T-cell (primary cell): ENCODE measurements around the gene APC2. TPM values are rescaled to one million over a fixed set of nuclear protein-coding genes. Genes with fewer than 3 reads are reported as not detected.

Experiments used
- ATAC-seq, 4 experiments: fragments of 200-7000 bp in 3 of 4; fragments of 150-1000 bp in 1 of 4; cut with Tn5 transposase; replicated peaks in 1 of 4; 1 replicate in 3 of 4; 2 replicates in 1 of 4; pipeline ENCODE4 v1.10.0; 2021; ENCODE audit warnings: moderate library complexity in 3 of 4, mild to moderate bottlenecking in 2 of 4, moderate number of reproducible peaks in 1 of 4
- CTCF ChIA-PET, 2 donors: fragments of 300-600 bp; sonication (Branson Sonifier 250); formaldehyde crosslinking; loops; one replicate each; lab custom pipeline; 2022; ENCODE audit warnings: antibody characterized with exemption in 2 of 2; lab: Charles Lee
- POLR2A ChIA-PET, 2 donors: fragments of 300-600 bp; sonication (Branson Sonifier 250); formaldehyde crosslinking; loops; one replicate each; lab custom pipeline; 2022; ENCODE audit warnings: antibody characterized with exemption in 2 of 2; lab: Charles Lee
- DNase-seq, 35 experiments: peaks; one replicate each; pipeline versions ENCODE4 v3.0.0 to v3.0.0-alpha.2; 2013 to 2023
- H3K27ac ChIP-seq: one replicate; pipeline ENCODE4 v1.5.1; 2013; ENCODE audit warnings: low read length
- H3K27me3 ChIP-seq, 2 experiments: replicated peaks in 1 of 2; 1 replicate in 1 of 2; 2 replicates in 1 of 2; pipeline versions ENCODE4 v1.6.1 to v1.7.0; 2013; ENCODE audit warnings: low read length in 1 of 2, mixed read lengths in 1 of 2; ENCODE audit not compliant: control insufficient read depth in 2 of 2, insufficient read depth in 2 of 2; ENCODE audit errors: extremely low read depth in 1 of 2
- H3K36me3 ChIP-seq, 2 donors: 1 replicate in 1 of 2; 2 replicates in 1 of 2; pipeline versions ENCODE4 v1.6.1 to v1.7.0; 2013; ENCODE audit warnings: low read length in 1 of 2; ENCODE audit not compliant: control insufficient read depth in 2 of 2, insufficient read depth in 1 of 2; ENCODE audit errors: extremely low read depth in 1 of 2
- H3K4me1 ChIP-seq, 2 experiments: 1 replicate in 1 of 2; 2 replicates in 1 of 2; pipeline versions ENCODE4 v1.6.1 to v1.7.0; 2013; ENCODE audit warnings: low read length in 2 of 2, mixed read lengths in 1 of 2; ENCODE audit not compliant: insufficient read depth in 2 of 2, control insufficient read depth in 1 of 2; ENCODE audit errors: extremely low read depth in 1 of 2
- H3K4me3 ChIP-seq, 2 donors: 1 replicate in 1 of 2; 2 replicates in 1 of 2; pipeline versions ENCODE4 v1.5.1 to v1.7.0; 2013; ENCODE audit warnings: mild to moderate bottlenecking in 2 of 2, low read length in 1 of 2, moderate library complexity in 1 of 2; ENCODE audit not compliant: control insufficient read depth in 1 of 2; ENCODE audit errors: extremely low read depth in 1 of 2
- H3K9me3 ChIP-seq: 2 replicates; pipeline ENCODE4 v1.7.0; 2013
- H3K27ac Mint-ChIP-seq, 2 donors: one replicate each; pipeline ENCODE4 v1.8.0; 2020 to 2021; ENCODE audit warnings: mild to moderate bottlenecking in 2 of 2, mixed read lengths in 2 of 2
- H3K27me3 Mint-ChIP-seq, 2 donors: one replicate each; pipeline ENCODE4 v1.8.0; 2021 to 2022; ENCODE audit warnings: mixed read lengths in 2 of 2
- H3K36me3 Mint-ChIP-seq: one replicate; pipeline ENCODE4 v1.8.0; 2021; ENCODE audit warnings: mixed read lengths
- H3K4me1 Mint-ChIP-seq, 3 donors: one replicate each; pipeline ENCODE4 v1.8.0; 2020 to 2022; ENCODE audit warnings: mixed read lengths in 3 of 3, mild to moderate bottlenecking in 1 of 3
- H3K4me3 Mint-ChIP-seq, 3 donors: one replicate each; pipeline ENCODE4 v1.8.0; 2020 to 2022; ENCODE audit warnings: mild to moderate bottlenecking in 3 of 3, mixed read lengths in 3 of 3, moderate library complexity in 3 of 3
- H3K9me3 Mint-ChIP-seq, 3 donors: one replicate each; pipeline ENCODE4 v1.8.0; 2020 to 2022; ENCODE audit warnings: mixed read lengths in 3 of 3
- WGBS: methylation state at CpG from one replicate; pipeline ENCODE4 v1.1.5; 2013; ENCODE audit warnings: missing lambda C conversion rate; ENCODE audit not compliant: insufficient coverage; 5-methylcytosine and 5-hydroxymethylcytosine counted together
- total RNA-seq, 35 experiments: library from RNA in 6 of 35; stranded (reverse) in 6 of 35; fragments of 120-200 nt in 1 of 35; gene quantifications; one replicate each; pipeline versions ENCODE4 v1.2.1 to v1.2.4 and lab custom pipeline; 2013 to 2026

APC2 gene
- total RNA-seq, 5 donors from 2014 or later (not counting 1 experiment from before 2014, with no cell fraction given), result 0.08 to 0.29 (median 0.13) TPM

- Mint-ChIP-seq H3K27ac (peak overlapping the region; percentile 59 to 96), H3K4me3 (peak overlapping the region; percentile 91 to 95 (median 94)), H3K36me3 (peaks cover 8% of the 10 kb centered on the region), H3K27me3 (no peaks in the 10 kb centered on the region), H3K4me1 (peaks cover 56 to 68% (median 68%) of the 10 kb centered on the region in 3 donors), H3K9me3 (no peaks in the 10 kb centered on the region)
- ChIA-PET POLR2A (no interaction called here), CTCF (no interaction called here)
- Histone ChIP-seq H3K9me3 (no peaks in the 10 kb centered on the region), H3K27ac (peak overlapping the region; percentile 23), H3K36me3 (peaks cover 12 to 22% of the 10 kb centered on the region in 2 donors), H3K27me3 (no peaks in the 10 kb centered on the region), H3K4me1 (peaks cover 19 to 76% of the 10 kb centered on the region in 2 experiments), H3K4me3 (no peak overlapping the region)
- DNase-seq (no peak), ATAC-seq (no peak)
- 74% methylated on average over 15 of the region's 23 CpGs for WGBS
Observed at GRCh38 chr19:1410136-1410786, 39.7 kb upstream of the APC2 start.

GRCh38 chr19:1410789-1411188 lies 39.1 kb upstream of the APC2 start:
- CTCF ChIA-PET, result no interaction called here
- no peaks in the 10 kb centered on the region for H3K27me3 Mint-ChIP-seq
- DNase-seq (no peak), ATAC-seq (no peak)
- peaks cover 8% of the 10 kb centered on the region for H3K36me3 Mint-ChIP-seq
- peak overlapping the region; percentile 59 to 96 for H3K27ac Mint-ChIP-seq
- peak overlapping the region; percentile 91 to 95 (median 94) for H3K4me3 Mint-ChIP-seq
- no peaks in the 10 kb centered on the region for H3K27me3 ChIP-seq
- H3K36me3 ChIP-seq, result peaks cover 12 to 22% of the 10 kb centered on the region in 2 donors
- H3K4me1 Mint-ChIP-seq, result peaks cover 61 to 74% (median 73%) of the 10 kb centered on the region in 3 donors
- H3K9me3 Mint-ChIP-seq, result no peaks in the 10 kb centered on the region
- 77% methylated on average over 9 of the region's 9 CpGs for WGBS
- no peaks in the 10 kb centered on the region for H3K9me3 ChIP-seq
- H3K4me1 ChIP-seq, result peaks cover 19 to 82% of the 10 kb centered on the region in 2 experiments
- POLR2A ChIA-PET, result no interaction called here
- no peak overlapping the region for H3K27ac ChIP-seq
- H3K4me3 ChIP-seq, result no peak overlapping the region

- H3K4me1 Mint-ChIP-seq, result peaks cover 66 to 78% (median 78%) of the 10 kb centered on the region in 3 donors
- peak overlapping the region; percentile 39 to 95 (median 91) for H3K4me3 Mint-ChIP-seq
- Histone ChIP-seq H3K27ac (peak overlapping the region; percentile 52), H3K9me3 (no peaks in the 10 kb centered on the region), H3K4me3 (peak overlapping the region; percentile 3 to 7), H3K36me3 (peaks cover 12 to 22% of the 10 kb centered on the region in 2 donors), H3K27me3 (no peaks in the 10 kb centered on the region), H3K4me1 (peaks cover 19 to 84% of the 10 kb centered on the region in 2 experiments)
- H3K27me3 Mint-ChIP-seq, result no peaks in the 10 kb centered on the region
- ATAC-seq (no peak), DNase-seq (peak in 26 of 35 experiments; percentile 16 to 57 (median 36))
- WGBS, result 68% methylated on average over 24 of the region's 29 CpGs
- CTCF ChIA-PET, result interaction anchor here in 1 of 2 donors (0.5 kb wide), 1 partner anchor 161 kb away, joined by 4 read pairs; no protein-coding TSS in a partner anchor
- no peaks in the 10 kb centered on the region for H3K9me3 Mint-ChIP-seq
- POLR2A ChIA-PET, result no interaction called here
- H3K36me3 Mint-ChIP-seq, result peaks cover 8% of the 10 kb centered on the region
- H3K27ac Mint-ChIP-seq, result peak overlapping the region; percentile 66 to 96
Observed at GRCh38 chr19:1411255-1412191, 38.4 kb upstream of the APC2 start.

GRCh38 chr19:1412323-1412923 lies 37.5 kb upstream of the APC2 start:
- Mint-ChIP-seq H3K9me3 (no peaks in the 10 kb centered on the region), H3K27me3 (no peaks in the 10 kb centered on the region), H3K27ac (peak overlapping the region; percentile 48 to 78), H3K36me3 (peaks cover 10% of the 10 kb centered on the region), H3K4me3 (peak overlapping the region in 2 of 3 donors; percentile 49 to 95), H3K4me1 (peaks cover 69 to 84% (median 84%) of the 10 kb centered on the region in 3 donors)
- H3K4me1 ChIP-seq, result peaks cover 19 to 88% of the 10 kb centered on the region in 2 experiments
- H3K36me3 ChIP-seq, result peaks cover 16 to 29% of the 10 kb centered on the region in 2 donors
- ChIA-PET CTCF (interaction anchor here (0.5 to 1.1 kb wide), 2 partner anchors 10 to 424 kb away, joined by 3 to 8 read pairs; no protein-coding TSS in a partner anchor), POLR2A (interaction anchor here in 1 of 2 donors (0.6 kb wide), 1 partner anchor 351 kb away, joined by 6 read pairs; no protein-coding TSS in a partner anchor)
- no peaks in the 10 kb centered on the region for H3K9me3 ChIP-seq
- H3K27me3 ChIP-seq, result no peaks in the 10 kb centered on the region
- 88% methylated on average over 15 of the region's 21 CpGs for WGBS
- H3K27ac ChIP-seq, result no peak overlapping the region
- DNase-seq (no peak), ATAC-seq (no peak)
- no peak overlapping the region for H3K4me3 ChIP-seq

- peaks cover 16 to 37% of the 10 kb centered on the region in 2 donors for H3K36me3 ChIP-seq
Observed at GRCh38 chr19:1412995-1413800, 36.7 kb upstream of the APC2 start.

More at GRCh38 chr19:1412995-1413800, 36.7 kb upstream of the APC2 start:
- H3K4me1 ChIP-seq, result peaks cover 19 to 94% of the 10 kb centered on the region in 2 experiments
- ATAC-seq (no peak), DNase-seq (no peak)
- Mint-ChIP-seq H3K9me3 (no peaks in the 10 kb centered on the region), H3K4me1 (peaks cover 73 to 88% (median 88%) of the 10 kb centered on the region in 3 donors), H3K27ac (peak overlapping the region in 1 of 2 donors; percentile 58), H3K36me3 (peaks cover 13% of the 10 kb centered on the region), H3K27me3 (no peaks in the 10 kb centered on the region), H3K4me3 (peak overlapping the region in 1 of 3 donors; percentile 32)
- CTCF ChIA-PET, result interaction anchor here (0.5 to 1.1 kb wide), 2 partner anchors 10 to 423 kb away, joined by 3 to 8 read pairs; no protein-coding TSS in a partner anchor
- no peaks in the 10 kb centered on the region for H3K9me3 ChIP-seq
- WGBS, result 76% methylated on average over 22 of the region's 36 CpGs
- POLR2A ChIA-PET, result interaction anchor here in 1 of 2 donors (0.6 kb wide), 2 partner anchors 352 to 736 kb away, joined by 4 to 6 read pairs; no protein-coding TSS in a partner anchor
- H3K27ac ChIP-seq, result no peak overlapping the region
- no peaks in the 10 kb centered on the region for H3K27me3 ChIP-seq
- H3K4me3 ChIP-seq, result no peak overlapping the region
